ENCODE results near the gene P4HA1.
"Not testable (repeated sequence)": the region's sequence is repeated elsewhere in the genome, so short reads cannot be mapped to it uniquely, and the experiment has no call there.

DNA sequence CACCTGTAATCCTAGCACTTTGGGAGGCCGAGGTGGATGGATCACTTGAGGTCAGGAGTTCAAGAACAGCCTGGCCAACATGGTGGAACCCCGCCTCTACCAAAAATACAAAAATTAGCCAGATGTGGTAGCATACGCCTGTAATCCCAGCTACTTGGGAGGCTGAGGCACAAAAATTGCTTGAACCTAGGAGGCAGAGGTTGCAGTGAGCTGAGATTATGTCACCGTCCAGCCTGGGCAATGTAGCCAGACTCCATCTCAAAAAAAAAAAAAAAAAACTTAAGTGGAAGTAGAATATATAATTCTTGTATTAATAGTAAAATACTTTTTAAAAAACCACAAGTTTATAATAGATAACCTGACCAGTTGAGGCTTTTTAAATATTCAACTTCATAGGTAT lies 112.0 kb downstream of the P4HA1 start:
- TF ChIP-seq POLR2A (IDR thresholded peaks at IDR 0.05; ENCODE audit: low read length); GATA1 (IDR thresholded peaks at IDR 0.05; ENCODE audit: low read depth, low read length): not testable (repeated sequence)
